ENCODE data around the gene TSPOAP1.

The TSPOAP1 gene

GRCh38 chr17:58284613-58285421 lies 43.8 kb downstream of the TSPOAP1 start:
- no peak overlapping the region for H3K4me3 ChIP-seq
- no peak overlapping the region for H3K27ac ChIP-seq

- Histone ChIP-seq H3K27ac (no peak overlapping the region), H3K4me3 (no peak overlapping the region)
These were observed 44.7 kb downstream of the TSPOAP1 start for GRCh38 chr17:58283674-58284612.

DNA sequence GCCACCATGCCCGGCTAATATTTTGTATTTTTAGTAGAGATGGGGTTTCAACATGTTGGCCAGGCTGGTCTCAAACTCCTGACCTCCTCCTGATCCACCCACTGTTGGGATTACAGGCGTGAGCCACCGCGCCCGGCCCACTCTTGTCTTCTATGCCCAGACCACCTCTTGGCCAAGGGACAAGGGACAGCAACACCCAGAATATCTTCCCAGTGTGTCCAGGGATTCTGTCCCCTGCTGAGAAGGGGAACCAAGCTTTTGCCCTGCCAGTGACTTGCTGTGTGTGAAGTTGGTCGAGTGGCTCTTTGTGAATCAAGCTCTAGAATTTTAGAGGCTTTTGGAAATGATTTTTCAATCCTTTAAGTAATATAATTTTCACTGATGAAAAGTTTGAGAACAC lies 46.2 kb downstream of the TSPOAP1 start:
- Histone ChIP-seq H3K27ac (no peak overlapping the region), H3K4me3 (no peak overlapping the region)

GRCh38 chr17:58281511-58282011 lies 47.0 kb downstream of the TSPOAP1 start:
- H3K27ac ChIP-seq = no peak overlapping the region
- no peak overlapping the region for H3K4me3 ChIP-seq

DNA sequence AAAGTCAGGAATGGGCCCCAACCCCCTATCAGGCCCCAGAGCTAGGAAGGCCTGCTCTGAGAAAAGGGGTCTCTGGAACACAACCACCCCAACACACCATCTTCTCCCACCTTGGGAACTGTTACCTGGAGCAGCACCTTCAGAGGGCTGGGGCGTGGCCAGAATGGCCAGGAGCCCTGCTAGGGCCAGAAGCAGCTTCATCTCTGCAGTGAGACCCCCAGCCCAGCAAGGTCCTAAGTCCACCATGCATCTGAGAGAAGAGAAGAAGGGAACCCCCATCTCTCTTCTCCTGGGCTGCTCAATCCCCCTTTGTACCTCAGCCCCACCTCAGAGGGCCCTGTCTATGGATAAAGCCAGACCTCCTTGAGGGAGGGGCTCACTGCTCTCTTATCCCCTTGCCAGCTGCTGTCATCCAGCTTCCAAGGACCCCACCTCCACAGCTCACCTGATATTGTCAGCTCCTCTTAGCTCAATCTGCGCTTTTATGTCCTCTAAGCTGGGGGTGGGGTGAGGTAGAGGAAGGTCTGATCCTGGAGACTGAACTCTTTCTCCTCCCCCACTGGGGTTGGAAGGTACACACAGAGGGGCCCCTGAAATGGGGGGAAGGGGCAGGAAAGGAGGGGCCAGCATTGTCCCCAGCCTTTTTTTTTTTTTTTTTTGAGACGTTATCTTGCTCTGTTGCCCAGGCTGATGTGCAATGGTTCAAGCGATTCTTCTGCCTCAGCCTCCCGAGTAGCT lies 47.9 kb downstream of the TSPOAP1 start, which contains the start of gene MPO:
TSS of gene MPO (minus strand) at position 456 of the 738 bp plus-strand sequence. CDS start at position 279, 177 bp downstream.
- no peak within 1 kb of the TSS for H3K27ac ChIP-seq

GRCh38 chr17:58279736-58280479 lies 48.7 kb downstream of the TSPOAP1 start:
- H3K27ac ChIP-seq = no peak overlapping the region

More for the DNA sequence above, 47.9 kb downstream of the TSPOAP1 start, which contains the start of gene MPO:
- no peak within 1 kb of the TSS for H3K4me3 ChIP-seq

DNA sequence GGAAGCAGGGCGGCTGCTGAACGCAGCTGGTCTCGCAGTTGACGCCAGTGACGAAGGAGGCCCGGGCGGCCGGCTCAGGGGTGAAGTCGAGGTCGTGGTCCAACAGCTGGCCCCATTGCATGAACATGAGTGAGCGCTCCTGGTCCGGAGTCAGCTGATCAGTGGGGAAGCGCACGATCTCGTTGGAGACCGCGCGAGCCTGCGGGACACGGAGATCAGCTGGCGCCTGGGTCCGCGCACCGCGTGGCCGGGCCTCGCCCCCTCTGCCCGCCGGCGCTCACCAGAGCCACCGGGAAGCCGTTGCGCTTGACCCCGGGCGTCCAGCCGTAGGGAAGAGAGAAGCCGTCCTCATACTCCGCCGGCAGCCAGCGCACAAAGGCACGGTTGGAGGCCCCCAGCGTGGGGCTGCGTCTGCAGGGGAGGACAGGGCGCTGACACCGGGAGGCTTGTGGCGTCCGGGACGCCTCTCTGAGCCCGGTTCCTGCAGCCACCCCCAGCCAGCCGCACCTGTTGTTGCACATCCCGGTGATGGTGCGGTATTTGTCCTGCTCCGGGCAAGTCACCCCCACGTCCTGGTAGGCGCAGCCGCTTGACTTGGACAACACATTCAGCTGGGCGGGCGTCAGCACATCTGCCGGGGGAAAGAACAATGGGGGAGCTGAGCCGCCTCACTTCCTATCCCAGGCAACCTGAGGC lies 49.4 kb downstream of the TSPOAP1 start:
- no peak overlapping the region for H3K27ac ChIP-seq
- H3K4me3 ChIP-seq = peak overlapping the region in 3 of 7 experiments; percentile 2 to 21 (median 21)

More at GRCh38 chr17:58279736-58280479, 48.7 kb downstream of the TSPOAP1 start:
- peak overlapping the region in 1 of 7 experiments; percentile 21 for H3K4me3 ChIP-seq

DNA sequence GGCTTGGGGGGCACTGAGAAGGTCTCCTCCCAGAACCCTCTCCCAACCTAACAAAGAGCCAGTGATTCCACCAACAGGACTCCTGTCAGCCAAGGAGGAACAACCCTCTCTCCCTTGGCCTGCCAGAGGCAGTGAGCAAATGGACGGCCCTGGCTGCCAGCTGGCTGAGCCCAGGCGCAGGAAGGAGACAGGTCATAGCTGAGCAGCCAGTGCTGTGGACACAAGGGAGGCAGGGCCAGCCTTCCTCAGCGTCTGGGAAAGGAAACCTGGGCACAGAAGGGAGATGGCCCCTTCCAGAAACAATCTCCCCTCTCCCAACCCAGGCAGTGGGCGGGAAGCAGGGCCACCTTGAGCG lies 50.0 kb downstream of the TSPOAP1 start:
- H3K4me3 ChIP-seq = peak overlapping the region in 1 of 7 experiments; percentile 21
- H3K27ac ChIP-seq = no peak overlapping the region

- Histone ChIP-seq H3K27ac (no peak overlapping the region), H3K4me3 (no peak overlapping the region)
These were observed 50.6 kb downstream of the TSPOAP1 start for GRCh38 chr17:58277802-58278595.

DNA sequence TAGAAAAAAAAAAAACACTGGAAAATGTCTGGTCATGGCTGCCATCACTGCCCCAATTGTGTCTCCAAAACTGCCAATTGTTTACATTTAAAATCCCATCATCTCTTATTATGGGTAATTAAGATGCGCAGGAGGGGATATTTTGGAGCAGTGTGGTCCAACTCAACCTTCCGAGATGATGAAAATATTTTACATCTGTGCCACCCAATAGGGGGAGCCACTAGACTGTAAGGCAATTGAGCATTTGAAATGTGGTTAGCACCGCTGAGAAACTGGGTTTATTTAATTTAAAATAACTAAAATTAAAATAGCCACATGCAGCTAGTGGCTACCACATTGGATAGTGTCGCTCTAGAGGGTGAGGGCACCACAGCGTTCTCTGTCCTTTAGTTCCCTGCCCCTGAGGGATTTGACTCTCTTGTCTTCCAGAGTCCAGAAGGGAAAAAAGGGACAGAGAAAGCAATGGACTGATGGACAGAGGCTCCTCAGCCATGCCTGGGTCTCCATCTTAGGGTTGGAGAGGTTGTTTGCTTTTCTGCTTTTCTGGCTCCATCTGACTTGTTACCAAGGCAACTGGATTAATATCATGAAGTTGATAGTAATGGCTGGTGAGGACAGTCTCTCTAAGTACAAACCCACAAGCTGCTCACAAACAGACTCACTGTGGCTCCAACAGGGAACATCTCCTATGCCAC lies 51.3 kb downstream of the TSPOAP1 start:
- no peak overlapping the region for H3K4me3 ChIP-seq
- no peak overlapping the region for H3K27ac ChIP-seq

DNA sequence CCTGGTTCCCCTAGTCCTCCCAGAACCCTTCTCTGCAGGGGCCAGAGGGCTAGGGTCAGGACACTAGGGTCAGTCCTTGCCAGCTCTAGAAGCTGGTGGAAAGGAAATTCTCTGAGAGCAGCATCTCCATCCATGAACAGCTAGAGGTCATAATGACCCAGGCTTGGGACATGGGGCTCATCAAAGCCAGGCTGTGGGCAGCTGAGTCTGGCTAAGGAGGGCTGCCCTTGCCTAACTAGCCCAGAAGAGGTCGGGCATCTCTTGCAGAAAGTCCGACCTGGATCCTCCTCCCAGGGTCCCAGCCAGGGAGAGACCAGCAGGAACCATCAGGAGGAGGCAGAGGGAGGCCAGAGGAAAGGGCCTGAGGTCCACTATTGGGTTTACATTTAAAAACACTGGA lies 52.2 kb downstream of the TSPOAP1 start:
- H3K27ac ChIP-seq = no peak overlapping the region
- no peak overlapping the region for H3K4me3 ChIP-seq

DNA sequence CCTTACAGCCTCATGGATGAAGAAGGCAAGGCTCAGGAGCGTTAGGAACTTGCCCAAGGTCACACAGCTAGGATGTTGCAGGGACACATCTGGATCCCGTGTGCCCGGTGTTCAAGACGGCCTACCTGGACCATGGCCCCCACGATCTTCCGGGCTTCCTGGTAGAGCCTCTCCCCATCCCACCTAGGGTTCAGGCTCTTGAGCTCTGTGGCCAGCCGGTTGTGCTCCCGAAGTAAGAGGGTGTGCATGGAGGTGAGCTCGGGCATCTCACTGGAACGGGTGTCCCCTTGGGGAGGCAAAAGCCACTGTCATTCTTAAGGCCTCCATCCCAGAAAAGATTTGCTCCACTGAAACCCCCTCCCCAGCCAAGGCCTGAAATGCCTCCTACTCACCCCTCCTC lies 53.2 kb downstream of the TSPOAP1 start:
- Histone ChIP-seq H3K4me3 (no peak overlapping the region), H3K27ac (no peak overlapping the region)

GRCh38 chr17:58273453-58274104 lies 55.0 kb downstream of the TSPOAP1 start:
- no peak overlapping the region for H3K27ac ChIP-seq
- H3K4me3 ChIP-seq = no peak overlapping the region

DNA sequence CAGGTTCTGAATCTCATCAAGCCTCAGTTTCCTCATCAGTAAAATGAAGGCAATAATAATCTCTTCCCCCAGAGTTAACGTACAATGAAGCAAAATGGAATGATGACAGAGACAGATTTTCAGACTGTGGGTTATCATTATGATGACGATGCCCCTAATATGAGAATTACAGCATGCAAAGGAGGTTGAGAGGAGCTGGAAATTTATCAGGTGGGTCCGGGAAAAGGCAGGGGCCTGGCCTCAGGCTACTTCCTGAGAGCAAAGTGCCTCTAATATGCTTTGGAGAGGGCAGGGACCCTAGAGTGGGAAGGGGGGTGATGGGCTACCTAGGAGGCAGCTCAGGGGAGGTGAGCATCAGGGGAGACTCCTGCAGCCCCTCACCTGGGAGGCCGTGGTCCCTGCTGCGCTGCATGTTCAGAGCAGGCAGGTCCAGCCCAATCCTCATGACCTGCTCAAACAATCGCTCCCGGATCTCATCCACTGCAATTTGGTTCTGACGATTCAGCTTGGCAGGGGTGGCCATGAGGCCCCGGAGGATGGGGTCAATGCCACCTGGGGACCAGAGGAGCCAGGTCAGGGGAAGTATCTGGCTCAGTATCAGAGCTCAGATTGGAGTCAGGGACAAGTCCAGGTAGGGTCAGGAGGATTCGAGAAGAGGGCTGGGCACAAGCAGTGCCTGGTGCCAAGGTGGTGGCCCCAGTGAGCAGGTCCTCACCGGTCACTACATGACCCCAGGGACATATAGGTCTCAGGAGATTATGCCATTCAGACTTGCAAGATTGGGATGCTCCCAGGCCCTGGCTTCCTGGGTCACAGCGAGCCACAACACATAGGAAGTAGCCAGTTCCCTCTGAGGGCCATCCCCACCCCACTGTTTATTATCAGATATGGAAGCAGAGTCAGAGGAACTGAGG lies 56.0 kb downstream of the TSPOAP1 start:
- no peak overlapping the region for H3K4me3 ChIP-seq
- H3K27ac ChIP-seq = no peak overlapping the region

DNA sequence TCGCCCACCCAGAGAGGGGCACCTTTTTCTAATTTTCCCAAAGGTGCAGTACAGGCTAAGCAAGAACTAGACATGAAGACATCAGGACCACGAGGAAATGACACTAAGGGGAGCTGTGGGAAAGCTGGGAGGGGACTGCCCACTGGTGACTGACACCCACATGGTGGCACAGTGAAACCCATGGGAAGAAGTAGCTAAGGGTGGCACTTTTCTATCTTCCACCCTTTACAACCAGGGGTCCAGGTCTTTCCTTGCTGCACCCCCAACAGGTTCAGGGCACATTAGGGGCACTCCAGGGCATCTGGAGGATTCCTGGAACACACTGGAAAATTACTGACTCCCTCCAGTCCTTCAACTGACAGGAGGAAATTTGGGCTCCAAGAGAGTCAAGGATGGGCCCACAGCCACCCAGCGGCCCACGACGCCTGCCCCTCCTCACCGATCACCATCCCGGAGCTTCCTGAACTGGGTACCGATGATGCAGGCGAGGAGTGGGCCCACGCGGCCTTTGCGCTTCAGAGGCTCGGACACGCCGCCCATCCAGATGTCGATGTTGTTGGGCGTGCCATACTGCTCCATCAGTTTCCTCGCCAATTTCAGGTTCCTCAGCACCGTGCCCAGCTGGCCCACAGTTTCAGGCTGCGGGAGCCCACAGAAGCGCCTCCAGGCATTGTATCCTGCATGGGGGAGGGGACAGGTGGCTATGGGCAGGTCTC lies 57.2 kb downstream of the TSPOAP1 start:
- no peak overlapping the region for H3K4me3 ChIP-seq
- H3K27ac ChIP-seq = no peak overlapping the region
